H9 (cell line): ENCODE data around the gene IRF2BP2. TPM values are rescaled to one million over a fixed set of nuclear protein-coding genes. Genes with fewer than 3 reads are reported as not detected.
A peak's percentile ranks its signal among the peaks of the same experiment; 100 is the strongest.

Experiments
- DNase-seq: peaks from one replicate; pipeline ENCODE4 v3.0.0-alpha.2; 2017
- H2AFZ ChIP-seq: one replicate; pipeline ENCODE4 v1.6.1; 2013; ENCODE audit warnings: mild to moderate bottlenecking, low read length, control low read depth, moderate library complexity
- H2AK5ac ChIP-seq: 2 replicates; pipeline ENCODE4 v1.6.1; 2013; ENCODE audit warnings: low read length, control low read depth, mixed read lengths; ENCODE audit not compliant: insufficient read length
- H2BK120ac ChIP-seq: one replicate; pipeline ENCODE4 v1.6.1; 2013; ENCODE audit warnings: low read depth, mild to moderate bottlenecking, low read length, control low read depth, inconsistent platforms; ENCODE audit not compliant: poor library complexity, severe bottlenecking
- H2BK12ac ChIP-seq: 2 replicates; pipeline ENCODE4 v1.6.1; 2013; ENCODE audit warnings: low read length, control low read depth, mixed read lengths, low read depth; ENCODE audit not compliant: insufficient read length
- H2BK15ac ChIP-seq: 2 replicates; pipeline ENCODE4 v1.6.1; 2013; ENCODE audit warnings: low read depth, low read length, control low read depth
- H2BK20ac ChIP-seq: one replicate; pipeline ENCODE4 v1.6.1; 2013; ENCODE audit warnings: low read depth, mild to moderate bottlenecking, low read length, control low read depth, inconsistent platforms; ENCODE audit not compliant: poor library complexity, severe bottlenecking
- H2BK5ac ChIP-seq: 2 replicates; pipeline ENCODE4 v1.6.1; 2013; ENCODE audit warnings: low read length, control low read depth, mixed read lengths; ENCODE audit not compliant: insufficient read length
- H3K14ac ChIP-seq: 2 replicates; pipeline ENCODE4 v1.6.1; 2013; ENCODE audit warnings: low read length, control low read depth; ENCODE audit not compliant: insufficient read depth
- H3K18ac ChIP-seq: 2 replicates; pipeline ENCODE4 v1.6.1; 2013; ENCODE audit warnings: low read depth, mild to moderate bottlenecking, mixed read lengths, low read length, control low read depth; ENCODE audit not compliant: insufficient read length
- H3K23ac ChIP-seq: 2 replicates; pipeline ENCODE4 v1.6.1; 2013; ENCODE audit warnings: low read length, control low read depth, mixed read lengths, low read depth; ENCODE audit not compliant: insufficient read length
- H3K23me2 ChIP-seq: 2 replicates; pipeline ENCODE4 v1.6.1; 2013; ENCODE audit warnings: low read depth, mild to moderate bottlenecking, mixed read lengths, low read length, control low read depth; ENCODE audit not compliant: insufficient read length, poor library complexity, severe bottlenecking
- H3K27ac ChIP-seq: 2 replicates; pipeline ENCODE4 v1.5.1; 2013; ENCODE audit warnings: low read length, control low read depth, mixed read lengths, low read depth; ENCODE audit not compliant: insufficient read length
- H3K27me3 ChIP-seq: 2 replicates; pipeline ENCODE4 v1.6.1; 2013; ENCODE audit warnings: low read length, control low read depth, inconsistent platforms; ENCODE audit not compliant: insufficient read depth
- H3K4ac ChIP-seq: 2 replicates; pipeline ENCODE4 v1.6.1; 2013; ENCODE audit warnings: low read depth, mild to moderate bottlenecking, control low read depth, inconsistent platforms, low read length, moderate library complexity
- H3K4me1 ChIP-seq: 2 replicates; pipeline ENCODE4 v1.6.1; 2013; ENCODE audit warnings: low read length, control low read depth, inconsistent platforms; ENCODE audit not compliant: insufficient read depth
- H3K4me2 ChIP-seq: 2 replicates; pipeline ENCODE4 v1.6.1; 2013; ENCODE audit warnings: low read length, control low read depth, mixed read lengths; ENCODE audit not compliant: insufficient read length, insufficient read depth
- H3K56ac ChIP-seq: 2 replicates; pipeline ENCODE4 v1.6.1; 2013; ENCODE audit warnings: low read depth, mild to moderate bottlenecking, mixed read lengths, low read length, control low read depth; ENCODE audit not compliant: insufficient read length
- H3K79me1 ChIP-seq: 2 replicates; pipeline ENCODE4 v1.6.1; 2013; ENCODE audit warnings: low read depth, mild to moderate bottlenecking, moderate library complexity, low read length, control low read depth, inconsistent platforms; ENCODE audit not compliant: insufficient read depth, poor library complexity, severe bottlenecking
- H3K79me2 ChIP-seq: 2 replicates; pipeline ENCODE4 v1.6.1; 2013; ENCODE audit warnings: low read length, control low read depth, inconsistent platforms; ENCODE audit not compliant: insufficient read depth
- H3K9ac ChIP-seq: 2 replicates; pipeline ENCODE4 v1.6.1; 2013; ENCODE audit warnings: low read length, control low read depth, mixed read lengths; ENCODE audit not compliant: insufficient read length; ENCODE audit errors: extremely low read depth
- H3K9me3 ChIP-seq: one replicate; pipeline ENCODE4 v1.6.1; 2013; ENCODE audit warnings: low read depth, low read length, inconsistent platforms; ENCODE audit not compliant: control insufficient read depth
- H3T11ph ChIP-seq: one replicate; pipeline ENCODE4 v1.6.1; 2013; ENCODE audit warnings: mild to moderate bottlenecking, low read length, control low read depth, inconsistent platforms
- H4K20me1 ChIP-seq: one replicate; pipeline ENCODE4 v1.6.1; 2013; ENCODE audit not compliant: control insufficient read depth, insufficient read length, insufficient read depth
- H4K5ac ChIP-seq: 2 replicates; pipeline ENCODE4 v1.6.1; 2013; ENCODE audit warnings: low read depth, mild to moderate bottlenecking, mixed read lengths, low read length, control low read depth; ENCODE audit not compliant: insufficient read length
- H4K8ac ChIP-seq: replicated peaks from 2 replicates; pipeline ENCODE4 v1.6.1; 2013; ENCODE audit warnings: low read length, control low read depth, mixed read lengths, low read depth; ENCODE audit not compliant: insufficient read length
- H4K91ac ChIP-seq: 2 replicates; pipeline ENCODE4 v1.6.1; 2013; ENCODE audit warnings: low read depth, mild to moderate bottlenecking, moderate library complexity, mixed read lengths, low read length, control low read depth; ENCODE audit not compliant: insufficient read length
- H3K27ac Mint-ChIP-seq, 3 experiments: 2 replicates in 2 of 3; 3 replicates in 1 of 3; pipeline ENCODE4 v1.8.0; 2020 to 2021; ENCODE audit warnings: mixed read lengths in 3 of 3, mild to moderate bottlenecking in 1 of 3, moderate library complexity in 1 of 3
- H3K27me3 Mint-ChIP-seq: 2 replicates; pipeline ENCODE4 v1.8.0; 2021; ENCODE audit warnings: low read depth, mild to moderate bottlenecking, moderate library complexity, mixed read lengths
- H3K36me3 Mint-ChIP-seq, 3 experiments: 2 replicates in 2 of 3; 3 replicates in 1 of 3; pipeline ENCODE4 v1.8.0; 2020 to 2021; ENCODE audit warnings: low read depth in 3 of 3, mixed read lengths in 3 of 3; ENCODE audit not compliant: insufficient read depth in 1 of 3
- H3K4me1 Mint-ChIP-seq, 2 experiments: 2 replicates each; pipeline ENCODE4 v1.8.0; 2020; ENCODE audit warnings: mixed read lengths in 2 of 2
- H3K4me3 Mint-ChIP-seq, 2 experiments: 2 replicates in 1 of 2; 3 replicates in 1 of 2; pipeline ENCODE4 v1.8.0; 2020 to 2021; ENCODE audit warnings: mild to moderate bottlenecking in 2 of 2, mixed read lengths in 2 of 2, moderate library complexity in 1 of 2
- H3K9me3 Mint-ChIP-seq, 2 experiments: 2 replicates in 1 of 2; 3 replicates in 1 of 2; pipeline ENCODE4 v1.8.0; 2020; ENCODE audit warnings: mild to moderate bottlenecking in 2 of 2, mixed read lengths in 2 of 2, moderate library complexity in 1 of 2
- WGBS: extraction: QIAGEN DNeasy Blood & Tissue Kit; methylation state at CpG from one replicate; pipeline ENCODE4 v1.1.7; 2013; ENCODE audit warnings: missing lambda C conversion rate, low lambda C conversion rate, mixed read lengths; ENCODE audit not compliant: insufficient read length; ENCODE audit errors: extremely low coverage; 5-methylcytosine and 5-hydroxymethylcytosine counted together
- total RNA-seq: library from RNA; stranded (reverse); gene quantifications from 2 replicates; pipeline ENCODE4 v1.2.1, GENCODE V29; 2021
- TF ChIP-seq, protein P1 (sequence below): fragments of 200-600 bp; sonication (generic); conservative IDR thresholded peaks from 3 replicates; pipeline ENCODE4 v1.8.0; 2021; ENCODE audit warnings: antibody characterized with exemption, mild to moderate bottlenecking

Gene IRF2BP2
- total RNA-seq, 1 experiment from 2014 or later, result 80.2 TPM

DNA sequence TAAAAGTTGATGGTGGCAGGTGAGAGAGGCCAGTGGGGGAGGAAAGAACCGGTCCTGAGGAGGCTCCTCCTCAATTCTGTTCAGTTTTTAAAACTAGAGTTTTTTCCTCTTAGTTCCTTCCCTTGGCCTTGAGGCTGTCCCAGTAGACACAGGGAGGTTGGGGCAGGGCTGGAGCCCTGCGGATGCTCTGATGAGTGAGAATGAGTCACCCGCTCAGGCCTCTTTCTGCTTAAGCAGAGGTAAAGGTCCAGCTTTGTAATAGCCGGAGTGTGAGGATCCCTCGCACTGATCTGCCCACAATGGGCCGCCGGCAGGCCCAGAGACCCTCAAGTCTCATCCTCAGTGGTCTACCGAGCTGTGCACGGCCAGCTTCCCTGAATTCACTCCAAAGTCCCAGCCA is 49.6 kb upstream of the IRF2BP2 start:
- no peak overlapping the region for H4K91ac ChIP-seq
- H2BK5ac ChIP-seq, result no peak overlapping the region
- no peak overlapping the region for H3K56ac ChIP-seq
- Mint-ChIP-seq H3K27ac (peak overlapping the region in 1 of 3 experiments; percentile 31; a peak in 1 of 7 replicates), H3K4me3 (no peak overlapping the region), H3K36me3 (no peaks in the 10 kb centered on the region; a peak in 1 of 7 replicates), H3K9me3 (no peaks in the 10 kb centered on the region; a peak in 2 of 5 replicates), H3K27me3 (peaks cover 4% of the 10 kb centered on the region; the same call in 1 of the 2 replicates), H3K4me1 (peaks cover 33 to 39% of the 10 kb centered on the region in 2 experiments)
- no peak overlapping the region for H3K14ac ChIP-seq
- no peak overlapping the region for H3K4me2 ChIP-seq
- H2BK15ac ChIP-seq, result no peak overlapping the region
- H2BK20ac ChIP-seq, result no peak overlapping the region
- peaks cover 12% of the 10 kb centered on the region for H3K4me1 ChIP-seq
- H3K23me2 ChIP-seq, result no peaks in the 10 kb centered on the region
- no peak overlapping the region for H3T11ph ChIP-seq
- no peaks in the 10 kb centered on the region for H3K79me2 ChIP-seq
- no peak overlapping the region for H4K5ac ChIP-seq
- H3K27me3 ChIP-seq, result no peaks in the 10 kb centered on the region
- H4K8ac ChIP-seq, result no peak overlapping the region
- H3K9me3 ChIP-seq, result no peaks in the 10 kb centered on the region
- H3K27ac ChIP-seq, result no peak overlapping the region
- H2BK12ac ChIP-seq, result no peak overlapping the region
- no peak overlapping the region for H3K4ac ChIP-seq
- H3K79me1 ChIP-seq, result no peaks in the 10 kb centered on the region
- WGBS, result no CpG with 5 or more reads among the region's 9 CpGs
- H3K9ac ChIP-seq, result no peak overlapping the region
- no peak overlapping the region for H2BK120ac ChIP-seq
- DNase-seq, result no peak
- no peaks in the 10 kb centered on the region for H4K20me1 ChIP-seq
- no peak overlapping the region for H3K18ac ChIP-seq
- TF ChIP-seq, protein P1, sequence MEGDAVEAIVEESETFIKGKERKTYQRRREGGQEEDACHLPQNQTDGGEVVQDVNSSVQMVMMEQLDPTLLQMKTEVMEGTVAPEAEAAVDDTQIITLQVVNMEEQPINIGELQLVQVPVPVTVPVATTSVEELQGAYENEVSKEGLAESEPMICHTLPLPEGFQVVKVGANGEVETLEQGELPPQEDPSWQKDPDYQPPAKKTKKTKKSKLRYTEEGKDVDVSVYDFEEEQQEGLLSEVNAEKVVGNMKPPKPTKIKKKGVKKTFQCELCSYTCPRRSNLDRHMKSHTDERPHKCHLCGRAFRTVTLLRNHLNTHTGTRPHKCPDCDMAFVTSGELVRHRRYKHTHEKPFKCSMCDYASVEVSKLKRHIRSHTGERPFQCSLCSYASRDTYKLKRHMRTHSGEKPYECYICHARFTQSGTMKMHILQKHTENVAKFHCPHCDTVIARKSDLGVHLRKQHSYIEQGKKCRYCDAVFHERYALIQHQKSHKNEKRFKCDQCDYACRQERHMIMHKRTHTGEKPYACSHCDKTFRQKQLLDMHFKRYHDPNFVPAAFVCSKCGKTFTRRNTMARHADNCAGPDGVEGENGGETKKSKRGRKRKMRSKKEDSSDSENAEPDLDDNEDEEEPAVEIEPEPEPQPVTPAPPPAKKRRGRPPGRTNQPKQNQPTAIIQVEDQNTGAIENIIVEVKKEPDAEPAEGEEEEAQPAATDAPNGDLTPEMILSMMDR, result no peak
- H2AFZ ChIP-seq, result no peak overlapping the region
- H2AK5ac ChIP-seq, result no peak overlapping the region
- H3K23ac ChIP-seq, result no peak overlapping the region
